ENCODE results near the gene TCP11L1.

The TCP11L1 gene

DNA sequence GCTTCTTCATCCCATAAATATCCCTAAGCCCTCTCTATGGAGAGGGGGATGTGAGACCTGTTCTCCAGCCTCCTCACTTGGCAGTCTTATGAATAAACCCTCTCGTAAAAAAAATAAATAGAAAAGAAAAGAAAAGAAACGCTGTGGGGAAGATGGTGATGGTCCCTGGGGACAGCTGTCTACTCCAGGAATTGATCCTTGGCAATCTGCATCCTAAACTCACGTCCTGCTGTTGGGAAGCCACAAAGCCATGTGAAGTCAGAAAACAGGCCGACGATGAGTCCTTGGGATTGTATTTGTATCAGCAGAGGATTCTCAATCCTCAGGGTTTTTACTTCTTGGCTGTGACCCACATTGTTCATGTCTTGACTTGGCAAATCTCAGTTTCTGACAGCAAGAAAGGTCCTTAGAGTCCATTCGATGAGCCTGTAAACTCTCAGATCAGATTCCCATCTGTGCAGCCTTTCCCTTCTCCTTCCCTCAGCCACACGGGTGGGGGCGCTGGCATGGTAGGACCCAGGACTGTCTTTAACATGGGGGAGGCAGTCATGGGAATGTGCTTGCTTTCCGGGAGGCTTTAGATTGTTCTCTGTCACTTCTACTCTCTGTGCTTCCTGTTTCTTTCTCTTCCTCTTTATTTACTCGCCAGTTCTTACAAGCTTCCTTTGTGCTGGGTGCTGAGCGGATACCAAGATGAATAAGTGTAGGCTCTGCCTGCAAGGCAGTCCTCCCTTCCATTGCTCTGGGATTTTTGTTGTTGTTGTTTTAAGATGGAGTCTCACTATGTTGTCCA is 24.9 kb downstream of the TCP11L1 start:
- H3K4me1 ChIP-seq, result no peaks in the 10 kb centered on the region
- TF ChIP-seq, protein P1, sequence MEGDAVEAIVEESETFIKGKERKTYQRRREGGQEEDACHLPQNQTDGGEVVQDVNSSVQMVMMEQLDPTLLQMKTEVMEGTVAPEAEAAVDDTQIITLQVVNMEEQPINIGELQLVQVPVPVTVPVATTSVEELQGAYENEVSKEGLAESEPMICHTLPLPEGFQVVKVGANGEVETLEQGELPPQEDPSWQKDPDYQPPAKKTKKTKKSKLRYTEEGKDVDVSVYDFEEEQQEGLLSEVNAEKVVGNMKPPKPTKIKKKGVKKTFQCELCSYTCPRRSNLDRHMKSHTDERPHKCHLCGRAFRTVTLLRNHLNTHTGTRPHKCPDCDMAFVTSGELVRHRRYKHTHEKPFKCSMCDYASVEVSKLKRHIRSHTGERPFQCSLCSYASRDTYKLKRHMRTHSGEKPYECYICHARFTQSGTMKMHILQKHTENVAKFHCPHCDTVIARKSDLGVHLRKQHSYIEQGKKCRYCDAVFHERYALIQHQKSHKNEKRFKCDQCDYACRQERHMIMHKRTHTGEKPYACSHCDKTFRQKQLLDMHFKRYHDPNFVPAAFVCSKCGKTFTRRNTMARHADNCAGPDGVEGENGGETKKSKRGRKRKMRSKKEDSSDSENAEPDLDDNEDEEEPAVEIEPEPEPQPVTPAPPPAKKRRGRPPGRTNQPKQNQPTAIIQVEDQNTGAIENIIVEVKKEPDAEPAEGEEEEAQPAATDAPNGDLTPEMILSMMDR (IDR thresholded peaks at IDR 0.05), result no peak
- peak in 1 of 2 donors; percentile 22 for DNase-seq
- H3K9me3 ChIP-seq, result no peaks in the 10 kb centered on the region
- intact Hi-C loops (cut with DNase I; ENCODE audit: low total_unique reads), result no loop called here
- peaks cover 48 to 95% (median 86%) of the 10 kb centered on the region in 3 donors for H3K36me3 ChIP-seq
- no peak overlapping the region for H3K27ac ChIP-seq
- no peaks in the 10 kb centered on the region for H3K27me3 ChIP-seq
- H3K4me3 ChIP-seq, result no peak overlapping the region

DNA sequence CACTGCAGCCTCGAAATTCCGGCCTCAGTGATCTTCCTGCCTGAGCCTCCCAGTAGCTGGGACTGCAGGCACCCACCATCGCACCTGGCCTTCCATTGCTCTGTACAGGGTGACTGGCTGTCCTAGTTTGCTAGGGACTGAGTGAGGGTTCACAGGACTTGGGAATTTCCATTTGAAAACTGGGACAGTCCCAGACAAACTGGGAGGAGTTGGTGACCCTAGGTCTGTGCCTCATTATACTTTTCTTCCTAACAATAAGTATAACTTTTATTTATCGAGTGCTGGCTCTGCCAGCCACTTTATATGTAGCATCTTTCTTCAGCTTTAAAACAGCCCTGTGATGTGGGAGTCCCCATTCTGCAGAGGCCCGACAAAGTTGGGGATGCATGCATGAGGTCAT is 25.5 kb downstream of the TCP11L1 start:
- Histone ChIP-seq H3K9me3 (no peaks in the 10 kb centered on the region), H3K36me3 (peaks cover 49 to 95% (median 85%) of the 10 kb centered on the region in 3 donors), H3K4me1 (no peaks in the 10 kb centered on the region), H3K27me3 (no peaks in the 10 kb centered on the region), H3K27ac (no peak overlapping the region), H3K4me3 (no peak overlapping the region)
- intact Hi-C loops (cut with DNase I; ENCODE audit: low total_unique reads), result loop anchor here (5.0 kb wide), 1 partner anchor 103 kb away; no protein-coding TSS in a partner anchor
- TF ChIP-seq, protein P1 (IDR thresholded peaks at IDR 0.05), result no peak
- no peak for DNase-seq

DNA sequence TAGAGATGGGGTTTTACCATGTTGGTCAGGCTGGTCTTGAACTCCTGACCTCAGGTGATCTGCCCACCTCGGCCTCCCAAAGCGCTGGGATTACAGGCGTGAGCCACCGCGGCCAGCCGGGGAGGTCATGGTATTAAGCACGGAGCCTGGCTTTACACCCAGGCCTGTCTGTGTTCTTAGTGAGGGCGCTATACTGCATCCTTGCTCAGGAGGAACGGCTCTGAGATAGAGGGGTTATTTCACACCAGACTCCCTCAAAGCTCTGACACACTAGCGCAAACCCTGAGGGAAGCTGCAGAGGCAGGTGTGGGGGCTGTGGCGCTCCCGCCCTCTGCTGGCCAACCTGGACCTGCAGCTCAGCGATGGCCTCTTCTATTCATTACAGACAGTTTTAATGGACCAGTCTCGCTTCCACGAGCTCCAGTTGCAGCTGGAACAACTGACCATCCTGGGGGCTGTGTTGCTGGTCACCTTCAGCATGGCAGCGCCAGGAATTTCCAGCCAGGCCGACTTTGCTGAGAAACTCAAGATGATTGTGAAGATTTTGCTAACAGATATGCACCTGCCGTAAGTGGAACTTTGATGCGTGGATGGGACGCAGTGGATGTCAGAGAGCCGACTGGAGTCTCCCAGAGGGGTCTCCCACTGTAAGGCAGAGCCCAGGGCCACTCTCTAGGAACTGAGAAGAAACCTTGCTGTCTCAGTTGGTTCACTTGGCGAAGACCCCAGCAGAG is 26.2 kb downstream of the TCP11L1 start:
- intact Hi-C loops (cut with DNase I; ENCODE audit: low total_unique reads), result loop anchor here (5.0 kb wide), 1 partner anchor 103 kb away; no protein-coding TSS in a partner anchor
- Histone ChIP-seq H3K4me1 (no peaks in the 10 kb centered on the region), H3K9me3 (no peaks in the 10 kb centered on the region), H3K36me3 (peaks cover 44 to 95% (median 84%) of the 10 kb centered on the region in 3 donors), H3K27ac (no peak overlapping the region), H3K4me3 (no peak overlapping the region), H3K27me3 (no peaks in the 10 kb centered on the region)
- DNase-seq, result peak in 1 of 2 donors; percentile 55
- TF ChIP-seq, protein P1 (IDR thresholded peaks at IDR 0.05), result peak; percentile 68 to 72

DNA sequence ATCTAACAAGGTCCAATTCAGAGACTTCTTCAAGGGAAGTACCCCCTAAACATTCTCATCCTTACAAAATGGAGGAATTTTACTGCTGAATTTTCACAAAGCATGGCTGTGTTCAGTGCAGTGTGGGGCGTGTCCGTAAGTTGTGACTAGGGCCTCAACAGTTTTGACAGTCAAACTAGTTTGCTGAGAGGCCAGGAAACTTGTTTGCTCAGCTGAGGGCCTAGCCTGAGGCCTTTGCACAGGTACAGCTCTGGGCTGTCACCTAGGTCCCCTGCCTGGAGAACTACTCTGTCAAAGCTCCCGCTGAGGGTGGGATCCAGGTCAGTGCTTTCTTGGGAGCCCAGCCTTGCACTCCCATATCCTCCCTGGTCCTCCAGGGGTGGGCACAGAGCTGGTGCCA is 27.9 kb downstream of the TCP11L1 start:
- Histone ChIP-seq H3K36me3 (peaks cover 53 to 95% (median 84%) of the 10 kb centered on the region in 3 donors), H3K9me3 (no peaks in the 10 kb centered on the region), H3K27me3 (no peaks in the 10 kb centered on the region), H3K4me3 (no peak overlapping the region), H3K27ac (no peak overlapping the region), H3K4me1 (no peaks in the 10 kb centered on the region)
- no peak for DNase-seq
- intact Hi-C loops (cut with DNase I; ENCODE audit: low total_unique reads), result loop anchor here (5.0 kb wide), 1 partner anchor 105 kb away; no protein-coding TSS in a partner anchor
- TF ChIP-seq, protein P1 (IDR thresholded peaks at IDR 0.05), result no peak

DNA sequence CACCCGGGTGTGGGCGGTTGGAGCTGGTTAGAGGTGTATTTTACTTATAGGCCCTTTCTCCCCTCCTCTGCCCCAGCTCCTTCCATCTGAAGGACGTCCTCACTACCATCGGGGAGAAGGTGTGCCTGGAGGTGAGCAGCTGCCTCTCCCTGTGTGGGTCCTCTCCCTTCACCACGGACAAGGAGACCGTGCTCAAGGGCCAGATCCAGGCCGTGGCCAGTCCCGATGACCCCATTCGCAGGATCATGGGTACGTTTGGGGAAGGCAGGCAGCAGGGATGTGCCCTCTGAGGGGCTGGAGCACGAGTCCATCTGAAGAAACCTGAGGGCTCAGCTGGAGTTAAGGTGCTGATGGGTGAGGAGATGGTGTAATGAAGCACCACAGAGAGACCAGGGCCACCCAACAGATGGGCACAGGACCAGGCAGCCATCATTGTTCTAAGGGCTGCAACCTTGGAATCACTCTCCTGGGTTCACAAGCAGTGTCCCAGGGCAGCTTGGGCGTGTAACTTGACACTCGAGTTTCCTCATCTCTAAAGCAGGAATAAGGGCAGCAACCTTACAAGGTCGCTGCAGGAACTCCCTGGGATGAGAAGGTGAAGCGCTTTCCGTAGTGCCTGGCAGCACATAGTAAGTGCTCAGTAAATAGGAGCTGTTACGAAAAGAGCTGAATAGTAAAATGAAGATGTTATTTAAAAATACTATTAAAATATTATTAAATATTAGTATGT is 29.4 kb downstream of the TCP11L1 start:
- H3K36me3 ChIP-seq, result peaks cover 67 to 96% (median 83%) of the 10 kb centered on the region in 3 donors
- TF ChIP-seq, protein P1 (IDR thresholded peaks at IDR 0.05), result no peak
- intact Hi-C loops (cut with DNase I; ENCODE audit: low total_unique reads), result loop anchor here (5.0 kb wide), 1 partner anchor 106 kb away; no protein-coding TSS in a partner anchor
- H3K27ac ChIP-seq, result no peak overlapping the region
- no peaks in the 10 kb centered on the region for H3K4me1 ChIP-seq
- H3K9me3 ChIP-seq, result no peaks in the 10 kb centered on the region
- H3K4me3 ChIP-seq, result no peak overlapping the region
- H3K27me3 ChIP-seq, result no peaks in the 10 kb centered on the region
- no peak for DNase-seq

Measured in tibial artery (tissue), 4 donors.